Measurements from ENCODE around the gene AOAH. TPM values are rescaled to one million over a fixed set of nuclear protein-coding genes. Genes with fewer than 3 reads are reported as not detected.
"Not testable (repeated sequence)": the region's sequence is repeated elsewhere in the genome, so short reads cannot be mapped to it uniquely, and the experiment has no call there.

Gene AOAH
- total and polyA plus RNA-seq, 11 donors = 0.65 to 42.0 (median 1.8) TPM

DNA sequence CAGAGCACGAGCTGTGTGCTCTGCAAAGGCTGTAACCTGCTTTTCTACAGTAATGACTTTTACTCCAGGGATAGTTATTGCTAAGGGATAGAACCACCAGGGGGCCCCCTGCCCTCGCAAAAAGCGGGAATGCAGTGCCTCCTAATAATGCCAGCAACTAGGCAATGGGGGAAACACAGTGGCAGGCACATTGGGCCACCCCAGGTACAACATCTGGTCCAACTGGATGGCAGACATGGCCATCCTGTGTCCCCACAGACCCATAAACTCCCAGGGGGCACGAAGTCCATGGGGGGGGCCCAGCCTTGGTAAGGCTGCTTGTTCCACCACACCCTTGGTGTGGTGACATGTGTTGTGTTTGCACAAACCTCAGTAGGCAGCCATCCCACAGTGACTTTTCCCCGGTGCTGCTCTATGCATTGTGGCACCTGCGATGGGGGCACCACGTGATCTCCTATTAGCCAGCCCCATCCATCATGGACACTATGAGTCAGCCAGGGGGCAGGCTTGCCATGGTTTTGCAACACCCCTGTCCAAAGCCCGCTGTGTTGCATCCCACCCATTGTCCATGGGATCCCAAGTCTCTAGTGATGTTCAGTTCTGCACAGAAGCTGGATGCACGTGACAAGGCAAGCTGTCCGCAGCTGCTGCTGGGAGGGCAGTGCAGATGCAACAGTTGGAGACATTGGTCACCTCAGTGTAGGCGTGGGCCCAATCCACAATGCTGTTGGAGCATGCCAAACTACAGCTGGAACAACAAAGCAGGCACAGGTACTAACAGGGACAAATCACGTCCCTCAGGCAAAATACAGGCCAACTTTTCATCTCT lies 250.6 kb downstream of the AOAH start:
- H3K4me1 ChIP-seq = peaks cover 0 to 7% (median 0%) of the 10 kb centered on the region in 12 donors
- no peaks in the 10 kb centered on the region for H3K36me3 ChIP-seq
- TF ChIP-seq POLR2A (IDR thresholded peaks at IDR 0.05) = no peak
- TF ChIP-seq, protein P1, sequence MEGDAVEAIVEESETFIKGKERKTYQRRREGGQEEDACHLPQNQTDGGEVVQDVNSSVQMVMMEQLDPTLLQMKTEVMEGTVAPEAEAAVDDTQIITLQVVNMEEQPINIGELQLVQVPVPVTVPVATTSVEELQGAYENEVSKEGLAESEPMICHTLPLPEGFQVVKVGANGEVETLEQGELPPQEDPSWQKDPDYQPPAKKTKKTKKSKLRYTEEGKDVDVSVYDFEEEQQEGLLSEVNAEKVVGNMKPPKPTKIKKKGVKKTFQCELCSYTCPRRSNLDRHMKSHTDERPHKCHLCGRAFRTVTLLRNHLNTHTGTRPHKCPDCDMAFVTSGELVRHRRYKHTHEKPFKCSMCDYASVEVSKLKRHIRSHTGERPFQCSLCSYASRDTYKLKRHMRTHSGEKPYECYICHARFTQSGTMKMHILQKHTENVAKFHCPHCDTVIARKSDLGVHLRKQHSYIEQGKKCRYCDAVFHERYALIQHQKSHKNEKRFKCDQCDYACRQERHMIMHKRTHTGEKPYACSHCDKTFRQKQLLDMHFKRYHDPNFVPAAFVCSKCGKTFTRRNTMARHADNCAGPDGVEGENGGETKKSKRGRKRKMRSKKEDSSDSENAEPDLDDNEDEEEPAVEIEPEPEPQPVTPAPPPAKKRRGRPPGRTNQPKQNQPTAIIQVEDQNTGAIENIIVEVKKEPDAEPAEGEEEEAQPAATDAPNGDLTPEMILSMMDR (IDR thresholded peaks at IDR 0.05) = peak in 10 of 12 donors; percentile 9 to 49 (median 42)
- H3K4me3 ChIP-seq = no peak overlapping the region
- DNase-seq = peak in 1 of 5 donors; percentile 31
- no peaks in the 10 kb centered on the region for H3K9me3 ChIP-seq
- H3K27ac ChIP-seq = no peak overlapping the region
- intact Hi-C loops (cut with DNase I) = loop anchor here in 1 of 10 donors (10.0 kb wide), 1 partner anchor 481 kb away; no protein-coding TSS in a partner anchor
- ATAC-seq = no peak
- WGBS, 4 donors = 69 to 97% (median 74%) methylated on average over 9 to 12 of the region's 12 CpGs
- H3K27me3 ChIP-seq = no peaks in the 10 kb centered on the region

DNA sequence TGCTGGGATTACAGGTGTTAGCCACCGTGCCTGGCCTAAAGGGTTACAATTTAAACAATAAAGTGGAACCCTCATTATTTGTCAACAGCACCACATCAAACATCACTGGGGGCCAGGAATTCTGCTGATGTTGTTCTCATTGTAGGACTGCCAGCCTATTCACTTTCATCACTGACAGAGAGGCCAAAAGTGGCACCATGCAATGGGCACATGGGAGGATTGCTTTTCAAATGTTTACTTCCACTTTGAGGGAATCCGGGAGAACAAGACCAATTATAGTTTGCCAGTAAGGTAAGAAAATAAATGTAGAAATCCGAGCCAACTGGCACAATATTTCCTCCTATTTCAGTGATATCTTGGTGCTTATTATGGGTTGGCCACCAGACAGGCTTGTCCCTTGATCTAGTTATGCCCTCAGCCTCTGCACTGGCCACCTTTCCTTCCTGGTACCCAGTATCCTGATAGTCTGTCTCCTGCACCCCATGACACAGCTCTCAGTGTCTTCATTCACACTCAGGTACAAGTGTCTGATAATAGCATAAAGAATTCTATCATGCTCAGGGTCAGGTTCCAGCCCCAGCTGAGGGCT lies 252.1 kb downstream of the AOAH start:
- Histone ChIP-seq H3K27ac (no peak overlapping the region), H3K27me3 (no peaks in the 10 kb centered on the region), H3K36me3 (no peaks in the 10 kb centered on the region), H3K4me1 (peaks cover 0 to 7% (median 0%) of the 10 kb centered on the region in 12 donors), H3K4me3 (no peak overlapping the region), H3K9me3 (no peaks in the 10 kb centered on the region)
- no peak for DNase-seq
- WGBS, 4 donors = 79 to 93% (median 83%) methylated on average over 3 of the region's 3 CpGs
- TF ChIP-seq, protein P1 (IDR thresholded peaks at IDR 0.05) = no peak
- TF ChIP-seq POLR2A (IDR thresholded peaks at IDR 0.05) = no peak
- ATAC-seq = no peak
- intact Hi-C loops (cut with DNase I) = loop anchor here in 1 of 10 donors (10.0 kb wide), 1 partner anchor 483 kb away; no protein-coding TSS in a partner anchor

- Histone ChIP-seq H3K9me3 (peaks cover 0 to 9% (median 0%) of the 10 kb centered on the region in 12 donors), H3K27ac (no peak overlapping the region), H3K4me1 (peaks cover 0 to 4% (median 0%) of the 10 kb centered on the region in 12 donors), H3K36me3 (no peaks in the 10 kb centered on the region), H3K4me3 (no peak overlapping the region), H3K27me3 (no peaks in the 10 kb centered on the region)
- DNase-seq (no peak), ATAC-seq (no peak)
- intact Hi-C loops (cut with DNase I) = no loop called here
- no peak for TF ChIP-seq POLR2A (IDR thresholded peaks at IDR 0.05)
- TF ChIP-seq, protein P1 (IDR thresholded peaks at IDR 0.05) = no peak
Measured at GRCh38 chr7:36469236-36469635, 255.1 kb downstream of the AOAH start.

DNA sequence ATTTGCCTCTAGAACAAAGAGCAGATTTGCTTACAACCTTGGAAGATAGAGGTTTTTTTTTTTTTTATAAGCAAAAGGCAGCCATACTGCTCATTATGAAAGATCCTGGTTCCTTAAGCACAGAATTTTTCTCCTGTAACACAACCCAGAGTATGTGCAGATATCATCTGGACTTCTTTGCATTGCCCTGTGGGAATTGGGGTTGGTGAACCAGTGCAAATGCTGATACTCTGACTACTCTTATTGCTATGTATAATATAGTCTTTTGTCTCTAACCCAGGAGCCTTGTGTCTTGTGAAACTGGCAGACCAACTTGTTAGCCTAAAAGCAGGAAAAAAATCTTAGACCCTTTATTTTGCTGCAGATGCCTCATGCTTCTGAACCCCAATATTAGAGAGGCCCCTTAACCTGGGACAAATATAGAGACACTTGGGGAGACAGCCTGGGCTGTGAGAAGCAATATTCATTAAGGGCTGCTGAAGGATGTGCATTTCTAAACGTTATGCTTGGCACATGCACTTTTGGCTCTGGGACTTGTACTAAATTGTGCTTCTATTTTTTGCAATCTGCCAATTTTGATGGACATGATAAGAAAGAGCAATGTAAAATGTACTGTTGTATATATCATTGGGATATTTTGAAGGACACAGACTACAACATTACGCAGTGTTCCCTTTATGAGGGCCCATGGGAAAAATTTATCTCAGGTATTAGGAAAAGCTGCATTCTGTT lies 255.8 kb downstream of the AOAH start:
- Histone ChIP-seq H3K27me3 (no peaks in the 10 kb centered on the region), H3K4me1 (no peaks in the 10 kb centered on the region), H3K36me3 (no peaks in the 10 kb centered on the region), H3K27ac (no peak overlapping the region), H3K9me3 (peaks cover 0 to 9% (median 0%) of the 10 kb centered on the region in 12 donors), H3K4me3 (no peak overlapping the region)
- TF ChIP-seq POLR2A (IDR thresholded peaks at IDR 0.05) = no peak
- TF ChIP-seq, protein P1 (IDR thresholded peaks at IDR 0.05) = no peak
- WGBS, 4 donors = 25 to 57% (median 54%) methylated on average over 2 of the region's 2 CpGs
- intact Hi-C loops (cut with DNase I) = no loop called here
- DNase-seq (no peak), ATAC-seq (no peak)

GRCh38 chr7:36466001-36466400 lies 258.3 kb downstream of the AOAH start:
- DNase-seq; ATAC-seq; intact Hi-C loops (cut with DNase I); H3K4me3 ChIP-seq; H3K36me3 ChIP-seq; H3K9me3 ChIP-seq; H3K27me3 ChIP-seq; H3K4me1 ChIP-seq; H3K27ac ChIP-seq: not testable (repeated sequence)
- WGBS, 4 donors = 61 to 70% (median 65%) methylated on average over 5 of the region's 5 CpGs

Measured in heart left ventricle (tissue), 16 donors.